ENCODE measurements around the gene HMGCR.

HMGCR gene

DNA sequence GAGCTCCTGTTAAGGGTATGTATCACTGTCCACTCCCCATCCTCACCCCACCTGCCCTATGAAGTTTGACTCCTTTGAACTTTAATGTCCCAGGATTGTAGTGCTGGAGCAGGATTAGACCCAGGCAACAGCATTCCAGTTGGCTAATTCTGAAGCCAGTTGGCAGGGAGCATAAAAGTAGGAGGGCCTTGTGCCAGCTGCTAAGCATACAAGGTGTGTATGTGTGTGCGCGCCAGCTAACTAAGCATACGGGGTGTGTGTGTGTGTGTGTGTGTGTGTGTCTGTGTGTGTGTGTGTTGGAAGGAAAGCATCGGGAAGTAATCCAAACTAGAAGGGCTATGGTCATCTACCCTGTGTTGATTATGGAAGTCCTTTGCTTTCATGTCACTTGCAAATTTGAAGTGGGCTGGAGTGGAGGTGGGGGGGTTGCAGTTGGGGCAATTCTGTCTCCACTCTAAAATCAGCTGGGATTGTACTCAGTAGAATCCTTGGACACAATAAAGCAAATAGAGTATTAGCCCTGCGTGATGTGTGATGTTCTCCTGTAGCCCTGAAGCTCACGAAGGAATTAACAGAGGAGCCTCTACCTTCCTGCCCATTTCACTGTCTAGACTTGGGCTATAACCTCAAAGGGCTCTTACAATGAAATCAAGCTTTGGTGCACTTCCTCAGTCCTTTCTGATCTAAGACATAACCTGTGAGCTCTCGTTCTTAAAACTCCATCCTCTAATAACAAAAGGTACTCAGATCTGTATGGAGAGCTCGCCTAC, 26.9 kb downstream of the HMGCR start:
- H3K4me3 ChIP-seq (ENCODE audit: control insufficient read depth, low read depth, low read length) = no peak overlapping the region
- no peak for DNase-seq (ENCODE audit: low read depth)
- TF ChIP-seq, protein P1, sequence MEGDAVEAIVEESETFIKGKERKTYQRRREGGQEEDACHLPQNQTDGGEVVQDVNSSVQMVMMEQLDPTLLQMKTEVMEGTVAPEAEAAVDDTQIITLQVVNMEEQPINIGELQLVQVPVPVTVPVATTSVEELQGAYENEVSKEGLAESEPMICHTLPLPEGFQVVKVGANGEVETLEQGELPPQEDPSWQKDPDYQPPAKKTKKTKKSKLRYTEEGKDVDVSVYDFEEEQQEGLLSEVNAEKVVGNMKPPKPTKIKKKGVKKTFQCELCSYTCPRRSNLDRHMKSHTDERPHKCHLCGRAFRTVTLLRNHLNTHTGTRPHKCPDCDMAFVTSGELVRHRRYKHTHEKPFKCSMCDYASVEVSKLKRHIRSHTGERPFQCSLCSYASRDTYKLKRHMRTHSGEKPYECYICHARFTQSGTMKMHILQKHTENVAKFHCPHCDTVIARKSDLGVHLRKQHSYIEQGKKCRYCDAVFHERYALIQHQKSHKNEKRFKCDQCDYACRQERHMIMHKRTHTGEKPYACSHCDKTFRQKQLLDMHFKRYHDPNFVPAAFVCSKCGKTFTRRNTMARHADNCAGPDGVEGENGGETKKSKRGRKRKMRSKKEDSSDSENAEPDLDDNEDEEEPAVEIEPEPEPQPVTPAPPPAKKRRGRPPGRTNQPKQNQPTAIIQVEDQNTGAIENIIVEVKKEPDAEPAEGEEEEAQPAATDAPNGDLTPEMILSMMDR (IDR thresholded peaks at IDR 0.05; ENCODE audit: control insufficient read depth, insufficient read depth, low read depth, low read length, missing control alignments) = no peak

DNA sequence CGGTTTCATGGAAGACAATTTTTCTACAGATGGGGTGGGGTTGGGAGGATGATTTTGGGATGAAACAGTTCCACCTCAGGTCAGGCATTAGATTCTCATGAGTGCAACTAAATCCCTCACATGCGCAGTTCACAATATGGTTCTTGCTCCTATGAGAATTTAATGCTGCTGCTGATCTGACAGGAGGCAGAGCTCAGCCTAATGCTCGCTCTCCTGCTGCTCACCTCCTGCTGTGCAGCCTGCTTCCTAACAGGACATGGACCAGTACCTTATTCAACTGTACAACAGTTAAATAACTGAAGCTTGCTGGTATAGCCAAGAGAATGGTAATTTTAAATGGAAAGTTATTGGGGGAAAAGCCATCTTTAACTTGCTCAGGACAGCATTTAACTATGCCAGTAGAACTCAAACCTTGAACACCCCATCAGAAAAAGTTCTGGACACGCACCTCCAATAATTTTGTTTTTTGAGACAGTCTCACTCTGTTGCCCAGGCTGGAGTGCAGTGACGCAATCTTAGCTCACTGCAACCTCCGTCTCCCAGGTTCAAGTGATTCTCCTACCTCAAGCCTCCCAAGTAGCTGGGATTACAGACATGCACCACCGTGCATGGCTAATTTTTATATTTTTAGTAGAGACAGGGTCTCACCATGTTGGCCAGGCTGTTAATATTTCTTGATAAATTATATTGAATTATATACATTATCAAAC, 27.7 kb downstream of the HMGCR start:
- TF ChIP-seq, protein P1 (IDR thresholded peaks at IDR 0.05; ENCODE audit: control insufficient read depth, insufficient read depth, low read depth, low read length, missing control alignments) = no peak
- H3K4me3 ChIP-seq (ENCODE audit: control insufficient read depth, low read depth, low read length) = no peak overlapping the region
- DNase-seq (ENCODE audit: low read depth) = no peak

DNA sequence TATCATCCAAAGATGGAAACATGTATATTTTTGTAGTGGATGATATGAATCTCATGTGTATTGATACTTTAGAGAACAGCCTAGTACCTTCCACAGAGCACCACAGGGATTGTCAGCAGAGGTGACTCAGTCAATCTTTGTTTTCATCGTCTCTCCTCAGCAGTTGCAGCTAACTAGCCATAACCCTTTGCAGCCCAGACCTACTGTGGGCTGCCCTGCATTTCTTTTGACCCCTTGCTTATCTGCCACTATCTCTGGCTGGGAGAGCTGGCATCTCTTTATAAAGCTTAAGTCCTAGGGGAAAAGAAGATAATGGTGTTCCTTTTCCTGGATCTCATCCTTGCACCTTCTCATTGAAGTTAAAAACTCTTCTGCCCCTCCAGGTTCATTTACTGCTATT, 28.7 kb downstream of the HMGCR start:
- no peak for DNase-seq (ENCODE audit: low read depth)
- TF ChIP-seq, protein P1 (IDR thresholded peaks at IDR 0.05; ENCODE audit: control insufficient read depth, insufficient read depth, low read depth, low read length, missing control alignments) = no peak
- no peak overlapping the region for H3K4me3 ChIP-seq (ENCODE audit: control insufficient read depth, low read depth, low read length)

DNA sequence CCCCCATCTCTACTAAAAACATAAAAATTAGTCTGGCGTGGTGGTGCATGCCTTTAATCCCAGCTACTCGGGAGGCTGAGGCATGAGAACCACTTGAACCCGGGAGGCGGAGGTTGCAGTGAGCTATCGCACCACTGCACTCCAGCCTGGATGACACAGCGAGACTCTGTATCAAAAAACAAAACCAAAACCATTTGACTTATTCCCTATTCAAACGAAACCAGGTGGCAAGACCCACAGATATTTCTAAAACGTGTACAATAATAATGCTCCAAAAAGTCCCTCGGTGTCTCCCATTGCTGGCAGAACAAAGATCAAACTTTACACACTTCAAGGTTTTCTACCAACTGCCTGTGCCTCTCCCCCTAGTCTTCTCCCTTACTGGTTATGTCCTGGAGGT, 29.8 kb downstream of the HMGCR start:
- H3K4me3 ChIP-seq (ENCODE audit: control insufficient read depth, low read depth, low read length) = no peak overlapping the region
- TF ChIP-seq, protein P1 (IDR thresholded peaks at IDR 0.05; ENCODE audit: control insufficient read depth, insufficient read depth, low read depth, low read length, missing control alignments) = no peak
- no peak for DNase-seq (ENCODE audit: low read depth)

DNA sequence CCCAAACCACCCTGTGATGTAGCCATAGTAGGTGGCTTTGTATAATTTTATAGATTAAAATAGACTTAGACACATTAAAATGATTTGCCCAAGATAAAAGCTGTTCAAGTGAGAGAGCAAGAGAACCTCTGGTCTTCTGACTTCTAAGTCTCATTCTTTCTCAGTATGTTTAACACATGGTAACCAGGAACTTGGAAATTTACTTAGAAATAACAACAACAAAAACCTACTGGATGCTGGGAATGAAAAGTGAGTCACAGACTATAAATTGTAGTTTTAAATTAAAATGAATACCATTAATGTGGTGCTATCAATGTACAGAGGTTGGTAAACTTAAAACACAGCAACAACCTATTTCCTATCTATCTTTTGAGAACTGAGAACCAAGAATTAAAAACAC, 30.4 kb downstream of the HMGCR start:
- peak; percentile 13 for DNase-seq (ENCODE audit: low read depth)
- H3K4me3 ChIP-seq (ENCODE audit: control insufficient read depth, low read depth, low read length) = no peak overlapping the region
- TF ChIP-seq, protein P1 (IDR thresholded peaks at IDR 0.05; ENCODE audit: control insufficient read depth, insufficient read depth, low read depth, low read length, missing control alignments) = no peak

DNA sequence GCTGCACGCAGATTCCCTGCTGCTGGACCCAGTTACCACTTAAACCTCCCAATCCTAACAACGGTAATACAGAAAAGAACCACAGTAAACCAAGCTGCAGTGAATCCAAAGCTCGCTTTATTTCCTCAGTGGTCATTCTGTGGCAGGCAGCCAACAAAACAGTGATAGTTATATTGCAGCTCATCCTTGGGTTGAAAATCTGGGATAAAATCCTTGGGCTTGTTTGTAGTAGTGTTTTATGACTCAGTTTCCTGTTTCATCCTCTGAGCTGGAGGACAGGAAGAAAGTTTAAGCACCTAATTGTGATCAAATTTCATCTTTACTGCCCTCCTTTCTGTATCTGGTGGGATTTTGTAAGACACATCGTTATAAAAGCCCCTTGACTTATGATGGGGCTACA, 31.4 kb downstream of the HMGCR start:
- TF ChIP-seq, protein P1 (IDR thresholded peaks at IDR 0.05; ENCODE audit: control insufficient read depth, insufficient read depth, low read depth, low read length, missing control alignments) = no peak
- DNase-seq (ENCODE audit: low read depth) = no peak
- H3K4me3 ChIP-seq (ENCODE audit: control insufficient read depth, low read depth, low read length) = no peak overlapping the region

Measured in AG09309 (cell line).